ENCODE results near the gene TBC1D1. TPM values are rescaled to one million over a fixed set of nuclear protein-coding genes. Genes with fewer than 3 reads are reported as not detected.
"Not testable (repeated sequence)": the region's sequence is repeated elsewhere in the genome, so short reads cannot be mapped to it uniquely, and the experiment has no call there.

Gene TBC1D1
- polyA plus RNA-seq, 6 donors from 2014 or later, result 44.3 to 89.6 (median 62.5) TPM

GRCh38 chr4:37918653-37919052 is 27.8 kb downstream of the TBC1D1 start:
- no peaks in the 10 kb centered on the region for H3K9me3 Mint-ChIP-seq
- DNase-seq (no peak), ATAC-seq (ENCODE audit: low read depth in 2 of 2) (no peak)
- H3K27ac Mint-ChIP-seq, result no peak overlapping the region
- H3K4me3 Mint-ChIP-seq, result no peak overlapping the region
- no peaks in the 10 kb centered on the region for H3K27me3 Mint-ChIP-seq
- peaks cover 0 to 23% of the 10 kb centered on the region in 2 donors for H3K36me3 Mint-ChIP-seq
- H3K4me1 Mint-ChIP-seq, result peaks cover 20 to 28% (median 27%) of the 10 kb centered on the region in 3 donors

- no peaks in the 10 kb centered on the region for H3K9me3 Mint-ChIP-seq
- peaks cover 8 to 23% of the 10 kb centered on the region in 2 donors for H3K36me3 Mint-ChIP-seq
- H3K27me3 Mint-ChIP-seq, result no peaks in the 10 kb centered on the region
- no peak overlapping the region for H3K4me3 Mint-ChIP-seq
- H3K4me1 Mint-ChIP-seq, result peaks cover 21 to 41% (median 23%) of the 10 kb centered on the region in 3 donors
- DNase-seq (no peak), ATAC-seq (ENCODE audit: low read depth in 2 of 2) (no peak)
- H3K27ac Mint-ChIP-seq, result peak overlapping the region in 2 of 6 donors; percentile 4 to 69
Observed at GRCh38 chr4:37922328-37922727, 31.4 kb downstream of the TBC1D1 start.

DNA sequence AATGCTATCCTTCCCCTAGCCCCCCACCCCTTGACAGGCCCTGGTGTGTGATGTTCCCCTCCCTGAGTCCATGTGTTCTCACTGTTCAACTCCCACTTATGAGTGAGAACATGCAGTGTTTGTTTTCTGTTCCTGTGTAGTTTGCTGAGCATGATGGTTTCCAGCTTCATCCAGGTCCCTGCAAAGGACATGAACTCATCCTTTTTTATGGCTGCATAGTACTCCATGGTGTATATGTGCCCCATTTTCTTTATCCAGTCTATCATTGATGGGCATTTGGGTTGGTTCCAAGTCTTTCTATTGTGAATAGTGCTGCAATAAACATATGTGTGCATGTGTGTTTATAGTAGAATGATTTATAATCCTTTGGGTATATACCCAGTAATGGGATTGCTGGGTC is 32.2 kb downstream of the TBC1D1 start:
- Mint-ChIP-seq H3K36me3 (peaks cover 8 to 23% of the 10 kb centered on the region in 2 donors), H3K4me1 (peaks cover 21 to 46% (median 25%) of the 10 kb centered on the region in 3 donors)
- H3K9me3 Mint-ChIP-seq; H3K27ac Mint-ChIP-seq; DNase-seq; H3K4me3 Mint-ChIP-seq; H3K27me3 Mint-ChIP-seq; ATAC-seq (ENCODE audit: low read depth in 2 of 2): not testable (repeated sequence)

GRCh38 chr4:37924946-37925345 is 34.1 kb downstream of the TBC1D1 start:
- no peaks in the 10 kb centered on the region for H3K27me3 Mint-ChIP-seq
- peak overlapping the region in 1 of 6 donors; percentile 38 for H3K27ac Mint-ChIP-seq
- peaks cover 8 to 29% of the 10 kb centered on the region in 2 donors for H3K36me3 Mint-ChIP-seq
- no peak for ATAC-seq (ENCODE audit: low read depth in 2 of 2)
- no peak for DNase-seq
- H3K9me3 Mint-ChIP-seq, result no peaks in the 10 kb centered on the region
- H3K4me3 Mint-ChIP-seq, result no peak overlapping the region
- H3K4me1 Mint-ChIP-seq, result peaks cover 24 to 56% (median 26%) of the 10 kb centered on the region in 3 donors

DNA sequence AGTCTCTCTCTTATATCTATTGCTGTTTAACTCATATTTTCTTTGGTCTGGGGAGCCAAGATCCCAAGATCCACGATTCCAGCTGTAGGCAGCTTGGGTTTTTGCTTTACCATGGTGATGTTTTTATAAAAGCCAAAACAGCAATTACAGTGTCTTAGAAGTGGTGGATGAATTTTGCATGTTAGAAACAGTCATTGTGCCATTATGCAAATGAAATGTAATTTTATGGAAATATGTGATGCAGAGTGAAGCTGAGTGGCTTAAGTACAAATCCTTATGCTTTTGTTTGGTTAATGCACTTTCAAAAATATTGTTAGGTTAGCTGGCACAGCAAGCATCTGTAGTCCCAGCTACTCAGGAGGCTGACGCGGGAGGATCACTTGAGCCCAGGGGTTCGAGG is 36.5 kb downstream of the TBC1D1 start:
- H3K4me1 Mint-ChIP-seq, result peaks cover 8 to 37% (median 16%) of the 10 kb centered on the region in 3 donors
- no peak overlapping the region for H3K4me3 Mint-ChIP-seq

DNA sequence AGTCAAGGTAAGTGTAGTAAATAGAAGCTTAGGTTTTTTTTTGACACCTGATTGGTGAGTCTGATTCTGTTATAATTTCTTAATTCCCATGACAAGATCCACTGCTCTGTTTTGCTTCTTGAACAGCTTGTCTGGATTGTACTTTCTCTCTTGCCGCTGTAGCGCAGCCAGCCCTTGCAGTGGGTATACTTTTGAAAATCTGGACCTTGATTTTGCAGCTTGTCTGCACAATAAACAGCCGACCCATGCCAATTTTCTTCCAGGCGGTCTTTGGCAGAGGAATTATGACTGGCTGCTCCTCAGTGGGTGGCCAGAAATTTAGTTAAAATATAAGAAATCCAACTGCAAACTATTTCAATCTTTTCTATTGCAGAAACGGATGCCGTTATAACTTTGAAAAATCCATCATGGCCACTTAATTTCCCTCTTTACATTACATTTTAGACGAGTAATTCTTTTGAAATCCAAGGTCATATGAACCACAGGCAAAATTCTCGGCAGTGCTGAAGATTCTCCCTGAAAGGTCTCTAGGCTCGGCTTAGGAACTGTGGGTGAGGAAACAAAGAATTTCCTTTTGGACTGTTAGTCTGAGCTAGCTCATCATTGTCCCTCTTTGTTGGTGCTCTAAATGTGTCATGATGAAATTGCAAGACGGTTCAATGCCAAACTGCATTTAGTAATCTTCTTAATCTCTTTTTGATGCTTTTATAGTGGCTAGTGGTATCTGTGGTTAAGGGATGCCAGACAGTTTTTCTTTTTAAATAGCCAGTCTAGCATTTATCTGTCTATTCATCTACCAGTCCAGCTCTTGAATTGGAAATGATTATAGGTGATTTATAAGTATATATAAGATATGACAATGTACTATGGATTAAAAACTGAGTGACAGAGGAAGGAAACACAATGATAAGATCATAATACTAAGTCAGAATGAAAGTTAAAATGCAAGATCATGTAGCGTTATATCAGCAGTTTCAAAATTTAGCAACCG is 37.8 kb downstream of the TBC1D1 start:
- DNase-seq (no peak), ATAC-seq (ENCODE audit: low read depth in 2 of 2) (no peak)
- H3K27ac Mint-ChIP-seq, result peak overlapping the region in 1 of 6 donors; percentile 59
- no peaks in the 10 kb centered on the region for H3K27me3 Mint-ChIP-seq
- peaks cover 8 to 32% (median 16%) of the 10 kb centered on the region in 3 donors for H3K4me1 Mint-ChIP-seq
- no peak overlapping the region for H3K4me3 Mint-ChIP-seq
- peaks cover 11 to 13% of the 10 kb centered on the region in 2 donors for H3K36me3 Mint-ChIP-seq
- H3K9me3 Mint-ChIP-seq, result peaks cover 0 to 3% (median 0%) of the 10 kb centered on the region in 7 donors

More for the DNA sequence above, 36.5 kb downstream of the TBC1D1 start:
- no peaks in the 10 kb centered on the region for H3K9me3 Mint-ChIP-seq
- peak overlapping the region in 1 of 6 donors; percentile 16 for H3K27ac Mint-ChIP-seq
- no peak for DNase-seq
- no peak for ATAC-seq (ENCODE audit: low read depth in 2 of 2)
- H3K36me3 Mint-ChIP-seq, result peaks cover 8 to 18% of the 10 kb centered on the region in 2 donors
- H3K27me3 Mint-ChIP-seq, result no peaks in the 10 kb centered on the region

DNA sequence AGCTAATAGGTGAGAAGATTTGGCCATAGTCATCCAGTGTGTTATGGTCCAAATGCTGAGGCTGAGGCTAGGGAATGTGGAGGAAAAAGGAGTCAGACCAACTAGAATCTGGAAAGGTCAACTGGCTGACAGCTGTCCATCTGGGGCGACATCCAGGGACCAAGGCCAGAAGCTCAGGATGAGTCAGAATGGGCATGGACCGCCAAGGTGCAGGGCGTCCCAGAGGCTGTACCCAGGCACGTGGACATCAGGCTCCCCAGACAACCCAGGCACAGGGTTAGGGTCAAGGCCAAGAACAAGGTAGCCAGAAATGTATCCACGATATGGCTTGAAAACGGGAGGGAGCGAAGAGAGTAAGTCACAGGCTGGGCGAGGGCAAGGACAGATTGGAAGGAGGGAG is 43.2 kb downstream of the TBC1D1 start:
- no peak for DNase-seq
- H3K27ac Mint-ChIP-seq, result no peak overlapping the region
- H3K4me1 Mint-ChIP-seq, result peaks cover 11 to 18% (median 12%) of the 10 kb centered on the region in 3 donors
- ATAC-seq (ENCODE audit: low read depth in 2 of 2), result no peak
- no peaks in the 10 kb centered on the region for H3K27me3 Mint-ChIP-seq
- H3K36me3 Mint-ChIP-seq, result peaks cover 11% of the 10 kb centered on the region in 2 donors
- peaks cover 0 to 8% (median 4%) of the 10 kb centered on the region in 7 donors for H3K9me3 Mint-ChIP-seq
- H3K4me3 Mint-ChIP-seq, result no peak overlapping the region

GRCh38 chr4:37934609-37935008 is 43.7 kb downstream of the TBC1D1 start:
- no peak for DNase-seq
- Mint-ChIP-seq H3K36me3 (peaks cover 8 to 11% of the 10 kb centered on the region in 2 donors), H3K9me3 (peaks cover 0 to 8% (median 4%) of the 10 kb centered on the region in 7 donors), H3K27me3 (no peaks in the 10 kb centered on the region), H3K27ac (no peak overlapping the region), H3K4me3 (no peak overlapping the region), H3K4me1 (peaks cover 10 to 21% (median 12%) of the 10 kb centered on the region in 3 donors)
- ATAC-seq (ENCODE audit: low read depth in 2 of 2), result no peak

DNA sequence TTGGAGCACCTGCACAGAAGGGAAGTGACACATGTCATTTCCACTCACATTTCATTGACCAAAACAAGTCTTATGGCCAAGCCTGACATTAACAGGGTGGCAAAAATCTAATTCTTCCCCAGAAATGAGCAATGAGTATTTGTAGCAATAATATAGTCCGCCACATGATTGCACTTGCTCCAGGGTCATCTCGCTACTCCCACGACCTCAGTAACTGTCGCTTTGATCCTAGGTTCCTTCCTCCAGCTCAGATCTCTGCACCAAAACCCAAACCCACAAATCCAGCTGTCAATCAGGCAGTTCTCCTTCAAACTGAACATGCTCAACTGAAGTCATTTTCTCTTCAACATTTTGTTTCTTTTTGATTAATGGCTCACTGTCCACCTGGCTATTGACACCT is 44.1 kb downstream of the TBC1D1 start:
- no peak overlapping the region for H3K4me3 Mint-ChIP-seq
- H3K9me3 Mint-ChIP-seq, result peaks cover 0 to 8% (median 4%) of the 10 kb centered on the region in 7 donors
- no peak for ATAC-seq (ENCODE audit: low read depth in 2 of 2)
- H3K27ac Mint-ChIP-seq, result no peak overlapping the region
- H3K4me1 Mint-ChIP-seq, result peaks cover 10 to 21% (median 10%) of the 10 kb centered on the region in 3 donors
- no peak for DNase-seq
- peaks cover 4 to 11% of the 10 kb centered on the region in 2 donors for H3K36me3 Mint-ChIP-seq
- no peaks in the 10 kb centered on the region for H3K27me3 Mint-ChIP-seq

DNA sequence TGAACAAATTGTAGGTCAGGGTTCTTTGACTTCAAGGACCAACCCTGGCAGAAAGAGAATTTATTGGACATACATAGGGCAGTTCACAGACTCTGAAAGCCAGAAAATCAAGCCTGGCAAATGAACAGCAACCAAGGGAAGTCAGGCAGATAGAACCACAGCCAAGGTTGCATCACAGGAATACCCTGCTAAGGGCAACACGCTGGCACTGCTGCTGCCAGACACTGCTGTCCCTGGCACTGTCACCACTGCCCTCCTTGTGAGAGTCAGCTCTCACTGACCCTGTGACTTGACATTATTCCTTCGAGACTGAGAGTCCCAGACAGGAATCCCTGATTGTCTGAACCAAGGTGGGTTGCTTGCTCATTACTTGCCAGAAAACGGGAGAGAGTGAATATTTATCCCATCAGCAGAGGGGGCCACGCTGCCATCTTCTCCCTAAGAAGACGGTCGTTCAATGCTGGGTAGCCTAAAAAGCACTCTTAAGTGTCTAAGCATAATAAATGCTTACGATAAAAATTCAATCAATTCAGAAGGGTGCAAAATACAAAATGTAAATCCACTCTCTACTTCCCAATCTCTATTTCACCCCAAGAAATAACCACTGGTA is 46.1 kb downstream of the TBC1D1 start:
- Mint-ChIP-seq H3K36me3 (peaks cover 0 to 11% of the 10 kb centered on the region in 2 donors), H3K27ac (peak overlapping the region in 1 of 6 donors; percentile 9), H3K4me1 (peaks cover 13 to 41% (median 26%) of the 10 kb centered on the region in 3 donors), H3K27me3 (no peaks in the 10 kb centered on the region), H3K4me3 (no peak overlapping the region), H3K9me3 (peaks cover 0 to 11% (median 4%) of the 10 kb centered on the region in 7 donors)
- no peak for ATAC-seq (ENCODE audit: low read depth in 2 of 2)
- DNase-seq, result no peak

DNA sequence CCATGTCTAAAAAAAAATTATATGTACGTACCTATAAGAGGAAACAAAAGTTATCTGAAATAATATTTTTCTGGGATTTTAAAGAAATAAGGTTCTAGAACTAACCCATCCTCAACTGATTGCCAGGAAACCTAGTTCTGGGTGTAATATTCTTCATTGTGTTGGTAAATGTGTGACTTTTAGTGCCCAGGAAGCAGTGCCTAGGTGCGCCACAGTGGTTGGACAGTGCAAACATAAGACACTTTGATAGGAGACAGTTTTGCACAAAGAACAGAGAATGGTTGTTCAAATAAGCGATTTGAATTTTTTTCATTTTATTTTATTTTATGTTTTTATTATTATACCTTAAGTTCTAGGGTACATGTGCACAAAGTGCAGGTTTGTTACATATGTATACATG is 47.3 kb downstream of the TBC1D1 start:
- Mint-ChIP-seq H3K27ac (no peak overlapping the region), H3K4me3 (no peak overlapping the region)

GRCh38 chr4:37946503-37947179 is 55.8 kb downstream of the TBC1D1 start:
- Mint-ChIP-seq H3K4me1 (peaks cover 44 to 83% (median 60%) of the 10 kb centered on the region in 3 donors), H3K4me3 (peak overlapping the region in 2 of 8 donors; percentile 22 to 26), H3K27ac (peak overlapping the region in 3 of 6 donors; percentile 39 to 87 (median 74)), H3K9me3 (no peaks in the 10 kb centered on the region), H3K27me3 (no peaks in the 10 kb centered on the region), H3K36me3 (peaks cover 9 to 14% of the 10 kb centered on the region in 2 donors)
- no peak for ATAC-seq (ENCODE audit: low read depth in 2 of 2)
- no peak for DNase-seq

More for the DNA sequence above, 47.3 kb downstream of the TBC1D1 start:
- H3K27me3 Mint-ChIP-seq, result no peaks in the 10 kb centered on the region
- H3K36me3 Mint-ChIP-seq, result peaks cover 0 to 11% of the 10 kb centered on the region in 2 donors
- peaks cover 18 to 47% (median 37%) of the 10 kb centered on the region in 3 donors for H3K4me1 Mint-ChIP-seq
- H3K9me3 Mint-ChIP-seq, result peaks cover 0 to 11% (median 4%) of the 10 kb centered on the region in 7 donors
- DNase-seq (no peak), ATAC-seq (ENCODE audit: low read depth in 2 of 2) (no peak)

GRCh38 chr4:37948542-37948941 is 57.7 kb downstream of the TBC1D1 start:
- Mint-ChIP-seq H3K4me1 (peaks cover 36 to 68% (median 50%) of the 10 kb centered on the region in 3 donors), H3K9me3 (no peaks in the 10 kb centered on the region), H3K4me3 (peak overlapping the region in 1 of 8 donors; percentile 9), H3K27ac (peak overlapping the region in 2 of 6 donors; percentile 21 to 22), H3K36me3 (peaks cover 23 to 28% of the 10 kb centered on the region in 2 donors), H3K27me3 (no peaks in the 10 kb centered on the region)
- DNase-seq, result peak; percentile 23
- peak; percentile 79 to 85 for ATAC-seq (ENCODE audit: low read depth in 2 of 2)

Measured in naive B cell (primary cell).